DOHH2 (cell line): Measurements from ENCODE around the gene PTPRN2.

Experiments used
- EZH2phosphoT487 ChIP-seq: fragments of 200-600 bp; sonication (generic); IDR thresholded peaks from 2 replicates; pipeline ENCODE4 v1.6.1; 2017; ENCODE audit warnings: borderline replicate concordance, mild to moderate bottlenecking, antibody characterized with exemption, low read length, moderate library complexity, mixed read lengths
- TF ChIP-seq, protein P1 (sequence below): fragments of 200-600 bp; sonication (generic); IDR thresholded peaks from one replicate; pipeline ENCODE4 v1.5.1; 2014; ENCODE audit warnings: antibody characterized with exemption, mild to moderate bottlenecking, low read depth, low read length; ENCODE audit not compliant: poor library complexity, severe bottlenecking

DNA sequence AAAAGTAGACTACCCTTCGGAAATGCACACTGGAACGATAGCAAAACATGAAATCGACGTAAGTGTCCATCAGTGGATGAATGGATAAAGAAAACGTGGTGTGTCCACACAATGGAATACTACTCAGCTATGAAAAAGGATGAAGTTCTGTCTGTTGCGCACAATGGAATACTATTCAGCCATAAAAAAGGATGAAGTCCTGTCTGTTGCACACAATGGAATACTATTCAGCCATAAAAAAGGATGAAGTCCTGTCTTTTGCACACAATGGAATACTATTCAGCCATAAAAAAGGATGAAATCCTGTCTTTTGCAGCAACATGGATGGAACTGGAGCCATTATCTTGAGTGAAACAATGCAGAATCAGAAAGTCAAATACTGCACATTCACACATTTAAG lies 591.8 kb downstream of the PTPRN2 start:
- TF ChIP-seq, protein P1, sequence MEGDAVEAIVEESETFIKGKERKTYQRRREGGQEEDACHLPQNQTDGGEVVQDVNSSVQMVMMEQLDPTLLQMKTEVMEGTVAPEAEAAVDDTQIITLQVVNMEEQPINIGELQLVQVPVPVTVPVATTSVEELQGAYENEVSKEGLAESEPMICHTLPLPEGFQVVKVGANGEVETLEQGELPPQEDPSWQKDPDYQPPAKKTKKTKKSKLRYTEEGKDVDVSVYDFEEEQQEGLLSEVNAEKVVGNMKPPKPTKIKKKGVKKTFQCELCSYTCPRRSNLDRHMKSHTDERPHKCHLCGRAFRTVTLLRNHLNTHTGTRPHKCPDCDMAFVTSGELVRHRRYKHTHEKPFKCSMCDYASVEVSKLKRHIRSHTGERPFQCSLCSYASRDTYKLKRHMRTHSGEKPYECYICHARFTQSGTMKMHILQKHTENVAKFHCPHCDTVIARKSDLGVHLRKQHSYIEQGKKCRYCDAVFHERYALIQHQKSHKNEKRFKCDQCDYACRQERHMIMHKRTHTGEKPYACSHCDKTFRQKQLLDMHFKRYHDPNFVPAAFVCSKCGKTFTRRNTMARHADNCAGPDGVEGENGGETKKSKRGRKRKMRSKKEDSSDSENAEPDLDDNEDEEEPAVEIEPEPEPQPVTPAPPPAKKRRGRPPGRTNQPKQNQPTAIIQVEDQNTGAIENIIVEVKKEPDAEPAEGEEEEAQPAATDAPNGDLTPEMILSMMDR, result no peak
- no peak for TF ChIP-seq EZH2phosphoT487
